Lower leg skin (tissue), 4 donors: ENCODE data around the gene USP2. TPM values are rescaled to one million over a fixed set of nuclear protein-coding genes. Genes with fewer than 3 reads are reported as not detected.
"Not testable (repeated sequence)": the region's sequence is repeated elsewhere in the genome, so short reads cannot be mapped to it uniquely, and the experiment has no call there.

Experiments used
- DNase-seq, 2 donors: peaks; one replicate each; pipeline ENCODE4 v3.0.0-alpha.2; 2019; ENCODE audit warnings: low spot score in 2 of 2
- H3K4me3 ChIP-seq: fragments of 200-600 bp; sonication (generic); 2 replicates; pipeline ENCODE4 v1.5.1; 2017; ENCODE audit warnings: mild to moderate bottlenecking, low read depth; ENCODE audit not compliant: poor library complexity, severe bottlenecking
- POLR2A ChIP-seq, 2 donors: fragments of 450-650 bp; IDR thresholded peaks; one replicate each; pipeline ENCODE4 v1.6.1; 2016 to 2017; ENCODE audit warnings: antibody characterized with exemption in 2 of 2, mild to moderate bottlenecking in 1 of 2, moderate library complexity in 1 of 2
- WGBS, 2 donors: methylation state at CpG; one replicate each; pipeline ENCODE4 v1.1.5; 2018; 5-methylcytosine and 5-hydroxymethylcytosine counted together
- intact Hi-C: fragments of 100-400 bp; cut with DNase I; formaldehyde crosslinking; loops from one replicate; pipeline ENCODE4 v1.15.0; 2023; ENCODE audit warnings: low total_unique reads
- total RNA-seq, 4 donors: library from RNA; depleted of rRNA; stranded (reverse); fragments of >200 nt; gene quantifications; one replicate each; pipeline ENCODE4 v1.1.0, GENCODE V29; 2016
- TF ChIP-seq, protein P1 (sequence below), 3 donors: fragments of 450-650 bp; IDR thresholded peaks; one replicate each; pipeline ENCODE4 v1.5.1; 2016; ENCODE audit warnings: antibody characterized with exemption in 3 of 3, mild to moderate bottlenecking in 3 of 3, moderate library complexity in 2 of 3

The USP2 gene
- total RNA-seq, 4 donors from 2014 or later: 15.0 to 35.6 (median 18.1) TPM

GRCh38 chr11:119409731-119410130 is 28.2 kb upstream of the USP2 start:
- 77 to 82% methylated on average over 1 of the region's 1 CpG for WGBS, 2 donors
- DNase-seq: no peak
- H3K4me3 ChIP-seq: no peak overlapping the region
- intact Hi-C loops: no loop called here
- TF ChIP-seq, protein P1, sequence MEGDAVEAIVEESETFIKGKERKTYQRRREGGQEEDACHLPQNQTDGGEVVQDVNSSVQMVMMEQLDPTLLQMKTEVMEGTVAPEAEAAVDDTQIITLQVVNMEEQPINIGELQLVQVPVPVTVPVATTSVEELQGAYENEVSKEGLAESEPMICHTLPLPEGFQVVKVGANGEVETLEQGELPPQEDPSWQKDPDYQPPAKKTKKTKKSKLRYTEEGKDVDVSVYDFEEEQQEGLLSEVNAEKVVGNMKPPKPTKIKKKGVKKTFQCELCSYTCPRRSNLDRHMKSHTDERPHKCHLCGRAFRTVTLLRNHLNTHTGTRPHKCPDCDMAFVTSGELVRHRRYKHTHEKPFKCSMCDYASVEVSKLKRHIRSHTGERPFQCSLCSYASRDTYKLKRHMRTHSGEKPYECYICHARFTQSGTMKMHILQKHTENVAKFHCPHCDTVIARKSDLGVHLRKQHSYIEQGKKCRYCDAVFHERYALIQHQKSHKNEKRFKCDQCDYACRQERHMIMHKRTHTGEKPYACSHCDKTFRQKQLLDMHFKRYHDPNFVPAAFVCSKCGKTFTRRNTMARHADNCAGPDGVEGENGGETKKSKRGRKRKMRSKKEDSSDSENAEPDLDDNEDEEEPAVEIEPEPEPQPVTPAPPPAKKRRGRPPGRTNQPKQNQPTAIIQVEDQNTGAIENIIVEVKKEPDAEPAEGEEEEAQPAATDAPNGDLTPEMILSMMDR (IDR thresholded peaks at IDR 0.05): no peak
- no peak for TF ChIP-seq POLR2A (IDR thresholded peaks at IDR 0.05)

DNA sequence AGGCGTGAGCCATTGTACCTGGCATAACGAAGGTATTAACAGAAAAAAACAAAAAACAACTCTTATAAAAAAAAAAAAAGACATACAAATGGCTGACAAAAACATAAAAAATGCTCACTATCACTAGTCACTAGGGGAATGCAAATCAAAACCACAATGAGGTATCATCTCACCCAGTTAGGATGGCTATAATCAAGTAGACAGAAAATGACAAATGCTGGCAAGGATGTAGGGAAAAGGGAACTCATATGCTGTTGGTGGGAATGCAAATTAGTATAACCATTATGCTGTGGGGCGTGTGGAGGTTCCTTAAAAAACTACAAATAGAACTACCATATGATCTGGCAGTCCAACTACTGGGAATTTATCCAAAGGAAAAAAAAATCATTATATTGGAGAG is 24.5 kb upstream of the USP2 start:
- DNase-seq: no peak
- intact Hi-C loops: no loop called here
- 85 to 87% methylated on average over 3 of the region's 3 CpGs for WGBS, 2 donors
- H3K4me3 ChIP-seq: no peak overlapping the region
- no peak for TF ChIP-seq POLR2A (IDR thresholded peaks at IDR 0.05)
- TF ChIP-seq, protein P1 (IDR thresholded peaks at IDR 0.05): no peak

GRCh38 chr11:119405448-119405847 is 24.0 kb upstream of the USP2 start:
- intact Hi-C loops, H3K4me3 ChIP-seq, DNase-seq: not testable (repeated sequence)
- WGBS, 2 donors: 92 to 95% methylated on average over 6 of the region's 6 CpGs

DNA sequence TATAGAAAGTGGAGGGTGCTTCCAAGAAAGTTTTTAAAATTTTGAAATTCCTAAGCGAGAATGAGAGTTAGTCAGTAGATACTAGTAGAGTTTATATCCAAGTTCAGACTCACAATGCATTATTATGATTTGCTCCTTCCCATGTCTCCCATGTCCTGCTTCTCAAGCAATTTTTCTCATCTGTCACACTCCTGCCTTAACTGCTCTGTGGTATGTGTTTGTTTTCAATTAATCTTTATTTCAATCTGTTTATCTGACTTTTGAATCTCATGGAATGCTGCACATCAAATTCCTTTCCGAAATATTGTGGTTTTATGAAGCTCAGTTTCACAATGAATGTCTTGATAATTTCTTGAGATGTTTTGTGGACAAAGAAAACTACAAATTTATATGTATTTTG is 23.4 kb upstream of the USP2 start:
- intact Hi-C loops: no loop called here
- no peak for TF ChIP-seq POLR2A (IDR thresholded peaks at IDR 0.05)
- TF ChIP-seq, protein P1 (IDR thresholded peaks at IDR 0.05): no peak
- no peak for DNase-seq
- no peak overlapping the region for H3K4me3 ChIP-seq
- 67 to 73% methylated on average over 2 of the region's 2 CpGs for WGBS, 2 donors

GRCh38 chr11:119403021-119403420 is 21.5 kb upstream of the USP2 start:
- intact Hi-C loops: no loop called here
- TF ChIP-seq POLR2A (IDR thresholded peaks at IDR 0.05): no peak
- TF ChIP-seq, protein P1 (IDR thresholded peaks at IDR 0.05): no peak
- 65 to 66% methylated on average over 5 of the region's 5 CpGs for WGBS, 2 donors
- H3K4me3 ChIP-seq: no peak overlapping the region
- DNase-seq: no peak

DNA sequence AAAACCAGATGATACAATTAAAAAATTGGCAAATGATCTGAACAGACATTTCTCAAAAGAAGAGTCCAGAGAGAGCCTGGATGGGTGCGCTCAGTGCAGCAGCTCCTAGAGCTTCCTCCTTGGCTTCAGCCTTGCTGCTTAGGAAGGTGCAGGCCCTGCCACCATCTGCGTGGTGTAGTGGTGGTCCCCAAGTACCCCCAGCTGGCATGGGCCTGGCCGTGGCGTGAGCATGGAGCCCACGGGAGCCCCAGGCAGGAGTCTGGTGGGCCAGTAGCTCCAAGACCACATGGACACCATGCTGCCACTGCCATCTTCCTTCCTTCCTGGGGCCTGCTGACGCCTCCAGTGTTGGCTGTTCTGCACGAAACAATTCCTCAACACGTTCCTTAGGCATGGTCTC is 21.0 kb upstream of the USP2 start:
- TF ChIP-seq POLR2A (IDR thresholded peaks at IDR 0.05): no peak
- TF ChIP-seq, protein P1 (IDR thresholded peaks at IDR 0.05): no peak
- no peak overlapping the region for H3K4me3 ChIP-seq
- 81 to 87% methylated on average over 8 of the region's 8 CpGs for WGBS, 2 donors
- no peak for DNase-seq
- intact Hi-C loops: no loop called here
